Right lung (tissue), 5 donors: ENCODE results near the gene MBNL3. TPM values are rescaled to one million over a fixed set of nuclear protein-coding genes. Genes with fewer than 3 reads are reported as not detected.

Experiments used
- DNase-seq, 2 donors: peaks; one replicate each; pipeline ENCODE4 v3.0.0-alpha.2; 2013
- polyA plus RNA-seq, 5 donors: library from polyadenylated mRNA; unstranded; fragments of 120-200 nt; gene quantifications; one replicate each; pipeline versions ENCODE4 v1.2.1 to v1.2.3, GENCODE V29; 2013; ENCODE audit warnings: inconsistent platforms in 1 of 5, low replicate concordance in 1 of 5; ENCODE audit not compliant: insufficient read length in 5 of 5, insufficient read depth in 1 of 5

MBNL3 gene
- polyA plus RNA-seq, 5 donors, result 10.6 to 24.3 (median 19.4) TPM

DNA sequence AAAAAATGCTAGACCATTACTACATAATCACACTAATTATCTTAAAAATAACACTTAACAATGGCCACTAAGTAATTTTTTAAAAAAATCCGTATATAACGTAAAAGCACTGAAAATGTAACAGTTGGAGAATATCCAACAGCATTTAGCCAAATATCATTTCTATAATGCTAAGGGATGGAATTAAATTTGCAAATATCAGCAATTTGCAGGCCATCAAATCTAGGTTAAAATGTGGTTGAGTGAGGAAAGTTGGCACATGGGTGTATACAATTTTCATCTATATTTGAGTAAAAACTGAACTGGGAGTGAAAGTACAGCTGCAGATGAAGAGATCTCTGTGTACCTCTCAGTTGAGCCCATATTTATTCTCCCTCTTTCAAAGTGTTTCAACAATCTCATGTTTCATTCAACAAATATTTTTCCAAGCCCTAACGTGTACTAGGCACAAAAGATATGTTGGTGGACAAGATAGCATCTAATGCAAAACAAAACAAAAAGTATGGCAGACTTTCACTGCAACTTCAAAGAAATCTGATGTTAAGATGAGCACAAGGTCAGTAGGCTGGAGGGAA lies 63.0 kb downstream of the MBNL3 start:
- no peak for DNase-seq

DNA sequence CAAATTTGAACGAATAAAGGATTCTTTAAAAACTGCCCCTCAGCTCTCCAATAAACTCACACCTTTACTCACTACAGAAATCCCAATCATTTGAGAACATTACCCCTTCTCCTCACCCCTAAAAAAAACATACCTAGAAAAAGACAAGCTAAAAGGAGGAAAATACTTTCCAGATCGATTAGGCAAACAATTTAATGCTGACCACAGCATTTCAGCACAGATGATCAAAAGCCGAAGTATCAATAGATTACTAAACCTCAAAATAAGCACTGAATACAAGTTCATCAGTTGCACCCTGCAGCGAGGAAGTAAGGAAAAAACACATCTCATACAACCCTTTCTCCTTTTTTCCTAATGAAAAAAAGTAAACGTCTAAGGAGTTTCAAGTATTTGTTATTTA lies 65.5 kb downstream of the MBNL3 start:
- DNase-seq, result no peak

DNA sequence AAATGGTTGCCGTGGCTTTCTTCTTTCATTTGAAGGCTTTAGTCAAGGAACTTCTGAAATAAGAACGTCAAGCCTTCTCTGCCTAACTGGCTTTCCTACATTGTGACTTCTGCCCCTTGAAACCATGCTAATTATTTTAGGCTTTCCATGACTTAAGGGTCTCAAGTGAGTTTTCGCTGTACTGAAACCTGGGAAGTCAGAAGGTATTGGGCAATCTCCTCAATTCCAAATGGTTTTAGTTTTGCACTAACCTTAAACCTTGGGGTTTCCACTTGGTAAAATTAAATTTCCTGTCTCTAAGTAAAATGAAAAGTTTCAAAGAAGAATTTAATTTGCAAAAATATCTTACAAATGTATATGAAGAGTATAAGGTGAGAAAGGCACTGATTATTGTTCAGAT lies 73.8 kb downstream of the MBNL3 start:
- DNase-seq, result no peak

DNA sequence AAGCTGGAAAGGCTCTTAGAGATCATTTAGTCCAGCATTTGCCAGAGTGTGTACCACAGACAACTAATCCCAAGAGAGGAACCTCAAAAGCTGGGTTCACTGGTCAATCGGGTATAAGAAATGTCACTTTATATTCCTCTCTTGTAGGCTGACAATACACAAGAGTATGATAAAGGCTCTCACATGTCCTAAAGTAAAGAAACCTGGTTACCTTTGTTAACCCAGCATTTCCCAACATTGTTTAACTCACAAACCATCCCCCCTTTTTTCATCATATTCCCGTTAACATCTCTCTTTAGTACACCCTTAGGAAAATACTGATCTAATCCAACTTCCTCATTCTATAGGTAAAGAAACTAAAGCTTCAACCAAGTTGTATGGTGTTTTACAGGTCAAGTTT lies 74.4 kb downstream of the MBNL3 start:
- no peak for DNase-seq

DNA sequence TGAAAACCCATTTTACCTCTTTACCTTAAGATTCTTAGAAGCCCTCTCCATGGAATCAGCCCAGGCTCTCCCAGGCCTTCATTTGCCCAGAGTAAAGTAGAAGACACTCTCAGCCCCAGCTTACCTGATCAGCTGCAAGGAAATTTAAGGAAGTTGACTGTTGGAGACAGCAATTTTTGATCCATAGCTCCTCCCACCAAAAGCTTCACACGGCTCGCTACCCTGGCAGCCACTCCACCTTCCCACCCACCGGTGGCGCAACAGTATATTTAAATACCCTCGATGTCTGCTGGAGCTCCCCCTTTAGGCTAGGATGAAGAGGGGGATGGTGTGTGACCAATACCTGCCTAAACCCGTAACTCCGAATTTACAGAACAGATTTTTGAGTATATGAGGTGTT lies 75.4 kb downstream of the MBNL3 start:
- no peak for DNase-seq

DNA sequence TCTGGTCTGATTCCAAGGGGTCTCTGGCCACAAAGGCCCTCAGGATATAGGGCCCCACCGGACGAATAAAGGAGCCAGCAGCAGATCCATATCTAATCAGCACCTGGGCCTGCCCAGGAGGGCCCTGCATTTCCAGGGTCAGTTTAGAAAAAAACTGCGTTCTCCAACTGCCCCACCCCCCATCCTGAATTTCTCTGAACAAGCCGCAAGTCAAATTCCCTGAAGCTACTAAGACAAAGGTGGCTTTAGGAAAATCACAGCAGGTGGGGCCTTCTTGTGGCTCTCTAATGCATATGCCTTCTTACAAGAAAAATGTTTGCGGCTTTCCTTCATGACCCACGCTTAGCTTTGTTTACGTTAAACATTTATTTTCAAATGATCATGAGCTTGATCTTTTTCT lies 76.6 kb downstream of the MBNL3 start:
- DNase-seq, result no peak

DNA sequence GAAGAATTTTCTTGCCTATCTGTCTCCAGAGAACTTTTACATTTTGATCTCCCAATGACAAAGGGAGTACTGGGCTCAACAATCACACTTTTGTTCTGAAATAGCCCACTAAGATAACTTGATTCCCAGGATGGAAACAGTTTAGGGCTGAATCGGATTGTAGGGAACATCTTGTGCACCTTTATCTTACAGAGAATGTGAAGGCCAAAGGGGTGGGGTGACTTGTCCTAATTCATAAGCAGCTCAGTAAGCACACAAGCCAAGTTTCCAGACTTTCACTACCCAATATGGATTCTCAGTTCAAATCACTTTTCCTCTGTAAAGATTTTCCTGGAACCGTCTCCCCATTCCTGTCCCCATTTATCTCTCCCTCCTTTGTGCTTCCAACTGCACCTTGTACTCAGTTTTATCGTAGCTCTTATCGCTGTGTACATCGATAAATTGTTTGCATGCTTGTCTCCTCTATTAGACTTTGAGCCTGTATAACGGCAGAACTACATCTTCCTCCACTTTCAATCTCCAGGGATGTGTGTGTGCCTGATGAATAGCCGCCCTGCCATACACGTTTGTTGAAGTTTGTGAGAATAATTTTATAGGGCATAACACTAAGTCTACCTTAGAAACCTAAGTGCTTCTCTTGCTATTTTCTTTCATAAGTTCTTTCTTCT lies 77.4 kb downstream of the MBNL3 start:
- DNase-seq, result no peak

DNA sequence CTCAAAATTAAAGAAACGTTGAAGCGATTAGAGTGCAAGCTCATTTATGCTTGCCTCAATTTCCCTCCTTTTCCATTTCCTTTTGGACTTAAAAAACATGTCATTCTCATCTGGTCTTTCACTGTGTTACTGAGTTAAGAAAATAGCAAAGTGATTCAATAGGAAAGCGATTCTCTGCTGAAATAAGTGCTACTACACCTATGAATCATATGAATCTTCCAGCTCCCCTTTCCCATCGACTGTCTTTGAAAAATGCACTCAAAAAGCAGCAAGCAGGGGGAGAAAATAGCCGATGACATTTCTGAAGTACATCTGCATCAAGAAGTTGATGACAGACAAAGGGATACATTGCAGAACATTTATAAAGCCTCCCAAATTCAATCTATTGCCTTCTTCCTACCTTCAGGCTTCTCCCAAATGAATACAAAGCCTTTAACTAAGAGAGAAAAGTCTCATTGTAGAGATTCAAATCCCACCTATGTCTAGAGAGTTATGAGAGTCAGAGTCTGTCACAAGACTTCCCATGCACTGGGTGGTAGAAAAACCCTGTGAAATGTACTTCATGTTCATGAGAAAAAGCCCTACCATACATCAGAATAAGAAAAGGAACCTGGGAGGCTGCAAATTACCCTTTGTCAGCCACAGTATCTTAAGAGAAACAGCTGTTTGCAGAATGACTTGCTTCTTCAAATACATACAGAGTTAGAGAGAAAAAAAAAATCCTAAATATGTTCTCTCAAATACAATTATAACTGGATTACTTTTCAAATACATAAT lies 78.9 kb downstream of the MBNL3 start:
- no peak for DNase-seq

DNA sequence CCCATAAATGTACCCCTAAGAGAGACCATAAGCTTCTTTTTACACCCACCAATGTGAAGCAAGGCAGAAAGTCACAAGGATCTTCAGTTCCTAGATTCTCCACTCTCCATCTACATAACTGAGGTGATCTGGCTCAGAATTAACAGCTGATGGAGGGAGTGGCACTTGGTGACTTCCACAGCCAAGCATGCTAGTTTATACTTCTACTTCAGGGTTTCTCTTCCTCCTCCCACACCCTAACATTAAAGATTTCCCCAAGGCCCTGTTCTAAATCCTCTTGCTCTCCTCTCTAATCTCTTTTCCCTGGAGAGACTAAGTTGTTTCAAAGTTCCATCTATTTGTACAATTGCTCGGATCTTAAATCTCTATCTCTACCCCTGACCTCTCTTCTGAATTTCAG lies 81.1 kb downstream of the MBNL3 start:
- DNase-seq, result no peak

DNA sequence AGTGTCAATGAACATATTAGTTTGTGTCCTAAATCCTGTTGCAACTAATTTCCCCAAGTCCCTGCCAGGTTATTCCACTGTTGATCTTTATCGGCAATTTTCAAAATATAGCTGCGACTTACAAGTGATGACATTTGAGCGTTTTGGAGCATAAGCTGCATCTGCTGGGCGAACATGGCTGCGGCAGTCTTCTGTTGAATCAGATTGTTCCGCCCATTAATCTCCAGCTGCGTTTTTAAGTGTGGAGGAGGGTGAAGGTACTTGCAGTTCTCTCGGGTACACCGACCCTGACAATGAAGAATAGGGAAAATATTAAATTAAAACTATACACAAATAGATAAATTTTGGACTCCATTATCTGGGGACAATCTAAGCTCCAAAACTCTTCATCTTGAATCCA lies 82.7 kb downstream of the MBNL3 start:
- no peak for DNase-seq

DNA sequence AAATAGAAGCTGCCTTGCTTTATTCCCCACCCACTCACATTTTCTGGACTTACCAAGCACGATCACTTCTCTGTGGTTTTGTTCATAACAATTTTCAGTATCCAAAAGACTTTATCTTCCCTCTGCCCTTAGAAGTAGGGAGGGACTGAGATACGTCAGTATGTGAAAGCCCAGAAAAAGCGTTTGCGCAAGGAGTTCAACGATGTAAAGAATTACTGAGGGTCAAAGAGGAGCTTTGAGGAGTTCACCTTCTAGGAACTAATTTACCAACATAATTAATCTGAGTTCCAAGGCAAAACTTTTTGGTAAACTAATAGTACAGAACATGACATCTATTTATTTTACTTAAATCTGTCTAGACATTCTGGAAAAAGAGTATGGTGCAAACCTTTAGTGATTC lies 84.6 kb downstream of the MBNL3 start:
- no peak for DNase-seq

DNA sequence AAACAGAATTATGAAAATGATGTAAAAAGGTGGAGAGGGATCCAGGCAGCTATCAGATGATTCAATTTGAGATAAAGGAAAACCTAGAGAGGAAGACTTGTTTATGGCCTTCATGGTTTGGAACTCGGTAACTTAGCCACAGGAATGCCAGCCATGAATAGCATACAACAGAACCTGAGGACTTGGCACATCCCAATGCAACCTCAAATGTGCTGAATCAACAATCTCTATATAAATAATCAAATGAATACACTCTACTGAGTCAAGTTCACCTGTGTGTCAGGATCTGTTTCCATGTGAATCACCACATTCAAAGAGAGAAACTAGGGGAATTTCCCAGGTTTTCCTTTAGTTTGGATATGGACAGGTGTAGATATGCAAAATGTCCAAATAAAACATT lies 86.9 kb downstream of the MBNL3 start:
- DNase-seq, result no peak

DNA sequence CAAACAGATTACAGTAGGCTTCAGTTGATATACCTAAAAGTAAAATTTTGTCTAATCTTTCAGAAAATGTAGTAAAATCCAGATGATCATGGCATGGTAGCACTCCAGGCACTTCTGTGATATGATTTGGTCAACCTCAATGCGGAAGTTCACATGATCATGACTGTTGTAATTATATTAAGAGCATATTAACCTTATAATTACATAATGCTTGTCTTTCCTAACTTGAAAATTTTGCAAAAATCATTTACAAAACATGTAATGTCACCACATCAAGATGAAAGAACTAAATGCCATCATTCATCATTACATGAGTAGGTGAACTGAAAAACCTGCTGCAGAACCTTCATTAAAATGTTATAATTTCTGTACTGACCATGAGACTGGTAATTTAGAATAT lies 88.1 kb downstream of the MBNL3 start:
- DNase-seq, result no peak

DNA sequence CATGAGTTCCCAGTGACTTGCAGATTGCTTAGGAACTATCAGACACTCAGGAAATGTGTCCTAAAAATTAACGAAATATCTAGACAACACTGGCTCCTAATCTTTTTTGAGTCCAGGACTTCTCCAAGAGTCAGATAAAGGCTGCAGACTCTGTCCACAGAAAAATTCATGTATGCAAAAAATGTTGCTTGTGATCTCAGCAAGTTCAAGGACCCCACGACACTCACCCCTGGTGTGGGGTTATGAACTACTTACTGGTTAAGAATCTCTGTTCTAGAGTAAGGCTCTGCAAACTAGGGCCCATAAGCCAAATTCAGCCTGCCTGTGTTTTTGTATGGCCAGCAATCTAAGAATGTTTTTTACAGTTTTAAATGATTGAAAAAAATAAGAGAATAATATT lies 93.2 kb downstream of the MBNL3 start:
- no peak for DNase-seq

DNA sequence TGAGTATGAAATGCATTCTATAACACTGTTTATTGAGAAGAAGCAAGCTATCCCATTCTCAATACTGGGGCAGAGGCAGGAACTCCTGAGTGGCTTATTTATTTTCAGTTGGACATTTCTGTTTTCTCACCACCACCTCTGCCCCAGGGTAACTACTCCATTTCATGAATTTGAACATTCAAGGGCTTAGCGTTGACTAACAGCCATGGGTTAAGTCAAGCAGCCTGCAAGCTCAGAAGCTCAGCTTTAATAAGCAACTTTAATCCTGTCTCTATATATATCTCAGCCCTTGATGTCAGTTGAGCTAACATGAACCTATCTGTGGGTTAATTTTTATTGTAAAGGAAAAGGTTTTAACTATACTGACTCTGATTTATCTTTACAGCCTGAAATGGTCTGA lies 93.8 kb downstream of the MBNL3 start:
- DNase-seq, result no peak

DNA sequence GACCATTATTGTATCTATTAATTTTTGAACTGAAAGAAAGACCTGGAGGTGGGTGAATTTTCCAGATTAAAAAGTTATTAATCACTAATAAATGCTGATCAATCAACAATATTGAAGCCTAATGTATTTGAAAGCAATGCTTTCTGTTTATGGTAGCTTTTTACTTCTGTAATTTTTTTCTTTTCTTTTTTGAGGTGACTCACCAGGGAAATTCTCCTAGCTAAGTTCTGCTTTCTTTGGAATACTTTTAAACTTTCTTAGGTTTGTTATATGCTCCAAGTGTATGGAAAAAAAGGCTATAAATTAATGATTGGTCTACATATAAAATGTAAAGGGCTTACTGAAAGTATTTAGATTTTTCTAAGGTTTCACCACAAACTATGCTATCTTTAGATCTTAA lies 94.2 kb downstream of the MBNL3 start:
- no peak for DNase-seq

DNA sequence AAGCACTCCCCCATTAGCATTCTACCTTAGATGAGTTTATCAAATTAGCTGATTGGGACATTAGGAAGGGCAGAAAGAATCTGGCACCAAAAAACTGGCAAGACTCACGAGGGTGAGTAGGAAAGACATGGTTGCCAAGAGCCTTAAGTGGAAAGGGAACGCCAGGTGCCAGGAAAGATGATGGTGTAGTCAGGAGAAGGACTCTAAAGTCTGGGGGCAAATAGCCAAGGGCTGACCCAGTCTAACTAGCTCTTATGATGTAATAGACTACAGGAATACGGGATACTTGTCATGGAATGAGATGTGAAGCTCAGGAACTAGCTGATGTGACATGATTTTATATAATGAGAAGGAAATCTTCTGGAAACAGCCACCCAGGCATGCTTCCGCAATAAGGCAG lies 94.8 kb downstream of the MBNL3 start:
- DNase-seq, result no peak

DNA sequence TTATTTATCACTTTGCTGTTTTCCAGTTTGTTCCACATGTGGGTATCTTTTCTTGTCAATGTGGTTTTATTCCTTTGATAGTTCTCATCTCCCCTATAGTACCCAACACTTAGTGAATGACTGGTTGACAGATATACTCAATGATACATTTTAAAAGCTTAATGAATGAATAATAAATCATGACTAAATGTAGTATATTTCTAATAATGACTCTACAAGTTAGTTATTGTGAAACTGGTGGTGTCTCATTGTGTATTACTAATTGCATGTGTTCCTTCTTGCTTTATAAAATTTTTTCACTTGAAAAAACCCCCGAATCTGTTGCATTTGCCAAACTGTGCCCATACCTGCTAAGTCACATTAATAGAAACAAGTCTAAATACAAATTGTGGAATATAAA lies 95.4 kb downstream of the MBNL3 start:
- DNase-seq, result no peak

DNA sequence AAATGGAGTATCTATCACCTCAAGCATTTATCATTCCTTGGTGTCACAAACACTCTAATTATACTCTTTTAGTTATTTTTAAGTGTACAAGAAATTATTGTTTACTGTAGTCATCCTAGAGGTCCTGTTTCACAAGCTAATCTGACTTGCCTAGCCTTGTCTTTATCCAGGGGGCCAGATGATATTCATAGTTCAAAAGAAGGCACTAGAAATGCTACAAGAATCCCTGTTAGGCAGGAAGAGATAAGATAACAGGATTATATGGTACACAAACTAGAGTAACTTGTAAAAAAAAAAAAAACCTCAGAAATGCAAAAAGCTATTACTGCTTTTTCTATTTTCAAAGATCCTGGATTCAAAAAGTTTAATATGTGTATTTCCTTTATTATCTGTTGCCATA lies 95.8 kb downstream of the MBNL3 start:
- DNase-seq, result no peak

DNA sequence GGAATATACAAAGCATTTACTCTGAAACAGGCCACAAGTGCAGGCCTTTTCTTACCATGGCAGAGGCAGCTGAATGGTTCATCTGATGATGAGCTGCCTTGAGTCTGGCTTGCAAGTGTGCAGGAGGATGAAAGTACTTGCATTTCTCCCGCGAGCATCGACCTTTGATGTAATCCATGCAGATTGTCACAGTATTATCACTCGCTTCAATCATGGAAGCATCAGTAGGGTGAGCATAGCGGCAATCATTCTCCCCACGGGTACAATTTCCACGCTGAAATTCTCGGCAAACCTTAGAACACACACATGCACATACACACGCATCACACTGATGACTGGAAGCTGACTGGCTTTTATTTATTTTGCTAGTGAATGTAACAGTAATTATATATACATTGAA lies 98.0 kb downstream of the MBNL3 start:
- no peak for DNase-seq

DNA sequence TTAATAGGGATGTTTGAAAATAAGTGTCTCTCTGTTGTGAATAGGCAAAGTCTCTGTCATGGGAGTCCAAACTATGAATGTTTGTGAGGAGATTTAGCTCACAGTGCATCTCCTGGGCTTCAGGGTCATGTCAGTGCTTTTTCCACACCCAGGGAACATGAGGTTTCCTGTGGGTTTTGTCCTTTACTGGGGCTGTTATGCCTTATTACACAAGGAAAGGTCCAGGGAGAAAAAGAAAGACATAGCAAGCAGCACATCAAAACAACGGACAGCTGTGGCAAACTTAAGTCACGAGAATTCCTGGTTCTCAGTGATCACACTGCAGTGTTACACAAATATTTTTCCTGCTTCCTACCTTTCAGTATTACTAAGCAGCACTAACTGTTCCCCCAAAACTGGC lies 99.4 kb downstream of the MBNL3 start:
- no peak for DNase-seq

DNA sequence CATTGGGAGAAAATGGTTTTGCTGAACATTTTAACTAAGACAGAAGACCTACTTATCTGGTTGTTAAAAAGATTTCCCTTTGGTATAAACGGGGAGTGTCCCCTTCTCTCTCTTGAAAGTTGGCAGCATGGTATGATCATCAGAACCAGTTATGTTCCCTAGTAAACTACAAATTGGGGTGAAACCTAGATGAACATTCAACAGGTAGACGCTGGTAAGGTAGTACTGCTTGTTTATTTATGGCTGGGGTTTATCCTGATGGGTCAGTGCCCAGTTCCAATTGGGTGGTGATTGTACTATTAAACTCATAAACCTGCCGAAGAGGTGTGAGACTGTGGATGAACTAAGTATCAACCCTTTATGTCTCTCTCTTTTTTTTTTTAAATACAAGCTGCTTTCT lies 100.5 kb downstream of the MBNL3 start:
- DNase-seq, result no peak

DNA sequence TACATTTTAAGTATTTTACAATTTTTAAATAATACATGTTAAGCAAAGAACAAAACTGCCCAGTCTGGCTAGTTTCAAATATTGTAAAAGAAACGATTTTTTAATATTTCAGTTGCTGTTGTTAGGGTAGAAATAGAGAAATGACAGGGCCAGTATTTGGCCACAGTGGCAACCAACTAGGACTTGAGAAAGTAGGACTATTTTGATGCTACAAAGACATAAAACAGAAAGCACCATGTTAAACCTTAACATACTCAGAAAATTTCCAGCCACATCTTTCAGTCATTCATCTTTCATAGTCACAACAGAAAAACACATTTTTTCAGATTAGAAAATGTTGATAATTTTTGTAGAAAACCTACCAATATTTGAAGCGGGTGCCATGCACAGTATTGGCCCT lies 104.5 kb downstream of the MBNL3 start:
- no peak for DNase-seq

DNA sequence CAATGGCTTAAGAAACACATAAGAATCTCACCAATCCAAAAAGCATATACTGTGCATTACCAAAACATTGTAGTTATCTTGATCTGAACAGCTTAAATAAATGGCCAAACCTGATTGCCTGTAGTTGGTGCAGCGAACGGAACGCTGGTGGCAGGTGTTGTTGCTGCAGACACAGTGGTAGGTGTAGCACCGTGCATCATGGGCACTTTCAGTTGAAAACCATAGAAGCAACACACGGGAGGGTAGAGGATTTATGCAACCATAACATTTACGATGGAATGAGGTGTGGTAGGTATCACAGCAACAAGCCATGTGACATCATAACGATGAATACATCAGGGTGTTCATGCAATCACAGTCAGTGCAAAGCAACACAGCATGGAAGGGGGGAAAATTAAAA lies 106.8 kb downstream of the MBNL3 start:
- no peak for DNase-seq
